Left colon (tissue), 2 donors: ENCODE data around the gene PEX16. TPM values are rescaled to one million over a fixed set of nuclear protein-coding genes. Genes with fewer than 3 reads are reported as not detected.

Experiments used
- ATAC-seq: fragments of 200-7000 bp; cut with Tn5 transposase; one replicate; pipeline ENCODE4 v1.9.1; 2020; ENCODE audit warnings: mild to moderate bottlenecking, moderate library complexity
- DNase-seq, 2 donors: peaks; one replicate each; pipeline ENCODE4 v3.0.0-alpha.2; 2020
- intact Hi-C, 2 donors: fragments of 100-400 bp; cut with DNase I in 1 of 2; cut with micrococcal nuclease in 1 of 2; formaldehyde crosslinking; loops; one replicate each; pipeline versions ENCODE4 v1.11.2 to v1.14.0; 2022; cut with DNase I, micrococcal nuclease
- total RNA-seq, 2 donors: library from RNA; stranded (reverse); fragmentation: NEBNext Ultra II Directional; extraction: Animal tissue kit (Norgen Biotek cat#: 25700); gene quantifications; one replicate each; pipeline ENCODE4 v1.2.1, GENCODE V29; 2021
- donor health status: DM: no; HTN: no; CAD: no.
- donor health status: DM: yes; HTN: yes; CAD: no.

Gene PEX16
- total RNA-seq, 2 donors from 2014 or later = 39.6 to 42.9 TPM

GRCh38 chr11:45933131-45933831 lies 15.6 kb upstream of the PEX16 start:
- ATAC-seq (no peak), DNase-seq (no peak)
- intact Hi-C loops = no loop called here

DNA sequence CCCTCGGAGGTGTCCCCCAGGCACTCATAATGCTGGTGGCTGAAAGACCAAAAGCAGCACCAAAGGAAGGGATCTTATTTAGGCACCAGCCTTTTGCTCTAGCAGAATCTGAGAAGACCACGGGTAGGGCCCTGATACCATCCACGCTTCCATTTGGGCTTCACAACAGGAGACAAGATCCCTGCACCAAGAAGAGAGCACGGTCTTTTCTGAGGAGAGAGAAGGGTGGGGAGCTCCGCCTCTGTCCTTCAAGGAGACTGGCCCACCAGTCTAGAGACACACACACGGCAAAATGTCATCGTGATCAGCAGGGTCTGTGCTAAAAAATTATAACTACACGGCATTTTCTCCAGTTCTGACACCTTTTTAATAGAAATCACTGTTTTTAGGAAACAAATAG lies 14.5 kb upstream of the PEX16 start:
- intact Hi-C loops = no loop called here
- DNase-seq (no peak), ATAC-seq (no peak)

DNA sequence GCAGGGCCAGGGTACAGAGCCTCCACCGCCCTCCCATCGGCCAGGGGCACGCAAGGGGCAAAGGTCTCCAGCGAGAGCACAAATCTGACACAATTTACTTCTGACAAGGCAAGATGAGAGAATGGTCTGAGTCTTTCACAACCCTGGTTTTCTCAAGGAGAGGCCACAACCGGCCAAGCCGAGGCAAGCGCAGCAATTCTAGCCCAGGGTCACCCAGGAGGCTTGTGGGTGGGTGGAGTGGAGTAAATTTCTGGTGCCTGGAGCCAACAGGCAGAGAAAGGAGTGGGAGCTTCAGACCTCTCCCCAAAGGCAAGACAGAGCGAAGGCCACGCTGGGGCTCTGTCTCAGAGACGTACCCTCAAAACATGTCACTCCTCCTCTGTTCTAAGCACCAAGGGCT lies 14.1 kb upstream of the PEX16 start:
- DNase-seq (no peak), ATAC-seq (no peak)
- intact Hi-C loops = no loop called here

- DNase-seq = no peak
- intact Hi-C loops = no loop called here
- no peak for ATAC-seq
Measured at GRCh38 chr11:45930951-45931570, 13.4 kb upstream of the PEX16 start.

GRCh38 chr11:45930031-45930794 lies 12.5 kb upstream of the PEX16 start:
- peak; percentile 77 to 80 for DNase-seq
- intact Hi-C loops = no loop called here

GRCh38 chr11:45929486-45930030 lies 11.9 kb upstream of the PEX16 start:
- DNase-seq = no peak
- intact Hi-C loops = no loop called here
- ATAC-seq = peak; percentile 46

More at GRCh38 chr11:45930031-45930794, 12.5 kb upstream of the PEX16 start:
- ATAC-seq = peak; percentile 89

DNA sequence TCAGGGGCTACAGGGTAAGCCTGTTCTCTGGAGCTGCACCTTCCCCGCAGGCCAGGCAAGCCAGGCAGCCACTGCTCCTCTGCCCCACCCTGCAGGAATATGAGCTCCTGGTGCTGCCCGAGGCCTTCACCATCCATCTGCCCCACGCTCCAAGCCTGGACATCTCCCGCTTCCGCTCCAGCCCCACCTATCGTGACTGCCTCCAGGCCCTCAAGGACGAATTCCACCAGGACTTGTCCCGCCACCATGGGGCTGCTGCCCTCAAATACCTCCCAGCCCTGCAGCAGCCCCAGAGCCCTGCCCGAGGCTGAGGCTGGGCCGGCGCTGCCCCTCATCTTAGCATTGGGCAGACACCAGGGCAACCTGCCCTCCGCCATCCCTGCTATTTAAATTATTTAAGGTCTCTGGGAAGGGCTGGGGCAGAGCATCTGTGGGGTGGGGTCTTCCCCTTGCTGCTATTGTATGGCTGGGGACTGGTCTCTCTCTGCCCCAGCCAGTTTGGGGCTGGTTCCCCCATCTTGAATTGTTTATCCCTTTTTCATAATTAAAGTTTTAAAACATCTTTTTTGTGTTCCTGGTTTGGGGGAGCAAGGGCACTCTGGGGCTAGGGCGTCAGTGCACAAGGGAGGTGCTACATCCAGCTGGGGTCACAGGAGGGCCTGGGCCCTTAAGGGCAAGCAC lies 11.0 kb upstream of the PEX16 start:
- DNase-seq (no peak), ATAC-seq (no peak)
- intact Hi-C loops = no loop called here

DNA sequence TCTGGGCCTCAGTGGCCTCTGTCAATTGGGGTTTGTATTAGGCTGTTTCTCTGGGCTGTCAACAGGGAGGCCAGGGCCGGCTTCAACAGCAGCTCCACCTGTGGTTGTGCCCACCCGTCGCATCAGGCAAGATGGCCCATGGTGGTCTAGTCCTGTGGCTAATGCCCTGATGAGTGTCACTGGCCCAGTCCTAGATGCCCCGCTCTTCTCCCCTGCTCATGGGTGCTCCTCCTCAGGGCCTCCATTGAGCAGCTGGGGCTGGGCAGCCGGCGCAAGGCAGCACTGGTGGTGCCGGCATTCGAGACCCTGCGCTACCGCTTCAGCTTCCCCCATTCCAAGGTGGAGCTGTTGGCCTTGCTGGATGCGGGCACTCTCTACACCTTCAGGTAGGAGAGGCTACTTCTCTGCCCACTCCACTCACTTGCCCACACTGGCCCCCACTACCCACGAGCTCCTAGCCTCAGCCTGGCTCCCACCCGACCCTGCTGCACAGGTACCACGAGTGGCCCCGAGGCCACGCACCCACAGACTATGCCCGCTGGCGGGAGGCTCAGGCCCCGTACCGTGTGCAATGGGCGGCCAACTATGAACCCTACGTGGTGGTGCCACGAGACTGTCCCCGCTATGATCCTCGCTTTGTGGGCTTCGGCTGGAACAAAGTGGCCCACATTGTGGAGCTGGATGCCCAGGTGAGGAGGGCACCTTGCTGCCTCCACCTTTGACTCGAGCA lies 10.2 kb upstream of the PEX16 start:
- intact Hi-C loops = no loop called here
- ATAC-seq (no peak), DNase-seq (no peak)

DNA sequence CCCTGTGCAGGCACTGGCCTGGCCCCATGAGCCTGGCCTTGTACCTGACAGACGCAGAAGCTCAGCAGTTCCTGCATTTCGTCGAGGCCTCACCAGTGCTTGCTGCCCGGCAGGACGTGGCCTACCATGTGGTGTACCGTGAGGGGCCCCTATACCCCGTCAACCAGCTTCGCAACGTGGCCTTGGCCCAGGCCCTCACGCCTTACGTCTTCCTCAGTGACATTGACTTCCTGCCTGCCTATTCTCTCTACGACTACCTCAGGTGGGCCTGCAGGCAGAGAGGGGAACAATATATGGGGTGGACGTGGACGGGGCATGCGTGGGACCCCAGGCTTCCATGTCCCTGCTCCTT lies 9.6 kb upstream of the PEX16 start:
- DNase-seq = no peak
- no peak for ATAC-seq
- intact Hi-C loops = no loop called here

- peak in 1 of 2 donors; percentile 3 for DNase-seq
- intact Hi-C loops = no loop called here
- no peak for ATAC-seq
Measured at GRCh38 chr11:45926536-45927331, 9.1 kb upstream of the PEX16 start.

DNA sequence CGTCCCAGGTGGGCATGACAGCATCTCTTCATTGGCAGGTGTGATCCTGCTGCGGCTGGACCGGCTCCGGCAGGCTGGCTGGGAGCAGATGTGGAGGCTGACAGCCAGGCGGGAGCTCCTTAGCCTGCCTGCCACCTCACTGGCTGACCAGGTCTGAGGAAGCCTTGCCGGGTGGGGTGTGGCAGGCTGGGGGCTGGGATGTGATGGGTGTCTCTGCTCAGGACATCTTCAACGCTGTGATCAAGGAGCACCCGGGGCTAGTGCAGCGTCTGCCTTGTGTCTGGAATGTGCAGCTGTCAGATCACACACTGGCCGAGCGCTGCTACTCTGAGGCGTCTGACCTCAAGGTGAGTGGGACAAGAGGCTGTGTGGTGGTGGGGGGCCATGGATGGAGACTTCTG lies 8.3 kb upstream of the PEX16 start:
- peak in 1 of 2 donors; percentile 3 for DNase-seq
- intact Hi-C loops = no loop called here

DNA sequence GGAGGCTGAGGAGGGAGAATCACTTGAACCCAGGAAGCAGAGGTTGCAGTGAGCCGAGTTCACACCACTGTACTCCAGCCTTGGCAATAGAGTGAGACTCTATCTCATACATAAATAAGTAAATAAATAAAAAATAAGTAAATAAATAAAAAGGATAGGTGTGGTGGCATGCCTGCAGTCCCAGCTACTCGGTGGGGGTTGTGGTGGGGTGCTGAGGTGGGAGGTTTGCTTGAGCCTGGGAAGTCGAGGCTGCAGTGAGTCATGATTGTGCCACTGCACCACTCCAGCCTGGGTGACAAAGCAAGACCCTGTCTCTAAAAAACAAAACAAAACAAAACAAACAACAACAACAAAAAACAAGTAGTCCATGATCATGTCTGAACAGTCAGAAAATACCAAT lies 7.9 kb upstream of the PEX16 start:
- ATAC-seq (no peak), DNase-seq (no peak)
- intact Hi-C loops = no loop called here

More for the DNA sequence above, 8.3 kb upstream of the PEX16 start:
- ATAC-seq = no peak

DNA sequence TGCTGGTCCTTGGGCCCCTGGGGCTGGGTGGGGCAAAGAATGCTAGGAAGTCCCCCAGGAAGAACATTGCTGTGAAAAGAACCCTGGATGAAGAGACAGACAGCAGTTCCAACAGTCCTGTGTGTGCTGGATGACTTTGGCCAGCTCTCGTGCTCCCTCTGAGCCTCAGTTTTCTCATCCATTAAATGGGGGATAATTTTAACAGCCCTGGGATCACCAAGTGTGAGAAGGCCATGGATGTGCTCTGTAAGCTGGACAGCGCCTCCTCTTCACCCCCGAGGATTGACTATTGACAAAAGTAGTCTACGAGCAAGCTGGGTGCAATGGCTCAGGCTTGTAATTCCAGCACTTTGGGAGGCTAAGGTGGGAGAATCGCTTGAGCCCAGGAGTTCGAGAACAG lies 7.2 kb upstream of the PEX16 start:
- no peak for ATAC-seq
- intact Hi-C loops = no loop called here
- no peak for DNase-seq

DNA sequence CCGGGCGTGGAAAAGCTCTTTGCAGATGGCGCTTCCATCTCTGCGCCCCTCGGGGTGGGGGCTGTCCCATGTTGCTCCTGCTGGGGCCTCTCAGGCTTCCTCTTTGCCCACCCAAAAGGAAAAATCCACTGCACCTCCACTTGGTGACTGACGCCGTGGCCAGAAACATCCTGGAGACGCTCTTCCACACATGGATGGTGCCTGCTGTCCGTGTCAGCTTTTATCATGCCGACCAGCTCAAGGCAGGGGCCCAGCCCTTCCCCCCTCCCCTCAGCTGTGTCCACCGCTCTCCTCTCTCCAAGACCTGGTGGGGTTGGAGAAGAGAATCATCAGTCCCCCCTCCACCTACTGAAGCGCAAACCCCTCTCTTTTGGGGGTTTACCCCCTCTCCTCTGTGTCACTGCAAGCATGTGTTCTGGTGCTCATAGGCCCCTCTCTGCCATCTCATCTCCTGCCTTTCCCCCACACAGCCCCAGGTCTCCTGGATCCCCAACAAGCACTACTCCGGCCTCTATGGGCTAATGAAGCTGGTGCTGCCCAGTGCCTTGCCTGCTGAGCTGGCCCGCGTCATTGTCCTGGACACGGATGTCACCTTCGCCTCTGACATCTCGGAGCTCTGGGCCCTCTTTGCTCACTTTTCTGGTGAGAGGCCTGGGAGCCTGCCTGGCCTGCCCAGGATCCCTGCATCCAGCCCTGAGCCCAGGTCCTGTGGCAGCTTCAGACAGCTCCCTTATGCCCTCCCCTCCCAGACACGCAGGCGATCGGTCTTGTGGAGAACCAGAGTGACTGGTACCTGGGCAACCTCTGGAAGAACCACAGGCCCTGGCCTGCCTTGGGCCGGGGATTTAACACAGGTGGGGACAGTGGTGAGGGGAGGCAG lies 6.6 kb upstream of the PEX16 start:
- peak; percentile 13 to 19 for DNase-seq
- intact Hi-C loops = no loop called here
- no peak for ATAC-seq

DNA sequence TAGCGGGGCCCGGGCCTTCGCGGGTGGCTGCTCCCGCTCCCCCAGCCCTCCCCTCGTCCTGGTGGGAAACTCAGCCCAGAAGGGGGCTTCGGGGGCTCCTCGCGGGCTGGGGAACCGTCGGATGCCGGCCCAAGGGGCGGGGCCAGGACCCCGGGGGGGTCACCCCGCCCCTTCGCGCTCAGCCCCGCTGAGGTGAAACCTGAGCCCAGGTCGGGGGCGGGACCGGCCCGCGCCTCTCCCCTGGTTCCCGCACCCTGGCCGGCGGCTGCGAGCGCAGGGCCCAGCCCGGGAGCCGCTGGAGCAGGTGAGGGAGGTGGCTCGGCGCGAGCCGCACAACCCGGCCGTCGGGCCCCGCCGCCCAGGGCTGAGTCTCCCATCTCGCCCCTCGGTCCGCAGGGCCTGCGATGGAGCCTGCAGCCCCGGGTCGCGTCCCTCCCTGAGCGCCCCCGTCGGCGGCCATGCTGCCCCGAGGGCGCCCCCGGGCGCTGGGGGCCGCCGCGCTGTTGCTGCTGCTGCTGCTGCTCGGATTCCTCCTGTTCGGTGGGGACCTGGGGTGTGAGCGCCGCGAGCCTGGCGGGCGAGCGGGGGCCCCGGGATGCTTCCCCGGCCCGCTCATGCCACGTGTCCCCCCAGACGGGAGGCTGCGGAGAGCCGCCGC lies 4.9 kb upstream of the PEX16 start, which contains the start of gene LARGE2:
LARGE2 (plus strand) TSS at position 232 of the 658 bp plus-strand sequence; CDS start at position 459, 227 bp downstream.
- DNase-seq = peak; percentile 48 to 61
- peak; percentile 27 for ATAC-seq
- intact Hi-C loops = no loop called here
